ENCODE results near the gene KCNN3.

Gene KCNN3

DNA sequence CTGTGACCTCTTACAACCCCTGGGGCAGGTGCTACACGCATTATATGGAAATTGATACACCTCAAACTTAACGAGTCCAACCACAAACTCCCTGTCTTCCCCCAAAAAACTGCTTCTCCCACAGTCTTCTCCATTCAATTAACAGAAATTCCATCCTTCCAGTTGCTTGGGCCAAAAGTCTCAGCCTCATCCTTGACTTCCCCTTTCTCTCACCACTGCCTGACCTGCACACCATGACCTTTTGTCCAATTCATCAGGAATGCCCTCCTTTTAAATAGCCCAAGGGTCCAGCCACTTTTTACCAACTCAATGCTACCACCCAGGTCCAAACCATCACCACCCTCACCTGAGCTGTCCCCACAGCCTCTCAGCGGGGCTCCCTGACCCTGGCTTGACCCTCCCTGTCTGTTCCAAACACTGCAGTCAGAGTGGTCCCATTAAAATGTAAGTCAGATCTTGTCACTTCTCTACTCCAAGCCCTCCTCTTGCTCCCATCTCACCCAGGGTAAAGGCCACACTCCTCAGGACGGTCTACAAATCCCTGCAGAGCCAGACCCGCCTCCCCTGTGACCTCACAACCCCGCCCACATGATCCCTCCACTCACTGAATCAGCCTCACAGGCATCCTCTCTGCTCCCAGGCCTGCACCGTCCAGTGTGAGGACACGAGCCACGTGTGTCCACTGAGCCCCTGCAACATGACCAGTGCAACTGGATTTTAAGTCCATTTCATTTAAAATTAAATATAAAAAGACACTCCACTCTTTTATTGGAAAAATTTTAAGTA is 18.5 kb downstream of the KCNN3 start:
- no peak for DNase-seq (ENCODE audit: low read depth)
- TF ChIP-seq, protein P1, sequence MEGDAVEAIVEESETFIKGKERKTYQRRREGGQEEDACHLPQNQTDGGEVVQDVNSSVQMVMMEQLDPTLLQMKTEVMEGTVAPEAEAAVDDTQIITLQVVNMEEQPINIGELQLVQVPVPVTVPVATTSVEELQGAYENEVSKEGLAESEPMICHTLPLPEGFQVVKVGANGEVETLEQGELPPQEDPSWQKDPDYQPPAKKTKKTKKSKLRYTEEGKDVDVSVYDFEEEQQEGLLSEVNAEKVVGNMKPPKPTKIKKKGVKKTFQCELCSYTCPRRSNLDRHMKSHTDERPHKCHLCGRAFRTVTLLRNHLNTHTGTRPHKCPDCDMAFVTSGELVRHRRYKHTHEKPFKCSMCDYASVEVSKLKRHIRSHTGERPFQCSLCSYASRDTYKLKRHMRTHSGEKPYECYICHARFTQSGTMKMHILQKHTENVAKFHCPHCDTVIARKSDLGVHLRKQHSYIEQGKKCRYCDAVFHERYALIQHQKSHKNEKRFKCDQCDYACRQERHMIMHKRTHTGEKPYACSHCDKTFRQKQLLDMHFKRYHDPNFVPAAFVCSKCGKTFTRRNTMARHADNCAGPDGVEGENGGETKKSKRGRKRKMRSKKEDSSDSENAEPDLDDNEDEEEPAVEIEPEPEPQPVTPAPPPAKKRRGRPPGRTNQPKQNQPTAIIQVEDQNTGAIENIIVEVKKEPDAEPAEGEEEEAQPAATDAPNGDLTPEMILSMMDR (IDR thresholded peaks at IDR 0.05; ENCODE audit: low read depth, low read length, missing control alignments) = no peak
- in situ Hi-C loops (cut with HindIII; ENCODE audit: low sequenced_read_pairs) = loop anchor here (5.0 kb wide), 1 partner anchor 104 kb away; no protein-coding TSS in a partner anchor
- no peak overlapping the region for H3K4me3 ChIP-seq (ENCODE audit: low read depth, low read length)

DNA sequence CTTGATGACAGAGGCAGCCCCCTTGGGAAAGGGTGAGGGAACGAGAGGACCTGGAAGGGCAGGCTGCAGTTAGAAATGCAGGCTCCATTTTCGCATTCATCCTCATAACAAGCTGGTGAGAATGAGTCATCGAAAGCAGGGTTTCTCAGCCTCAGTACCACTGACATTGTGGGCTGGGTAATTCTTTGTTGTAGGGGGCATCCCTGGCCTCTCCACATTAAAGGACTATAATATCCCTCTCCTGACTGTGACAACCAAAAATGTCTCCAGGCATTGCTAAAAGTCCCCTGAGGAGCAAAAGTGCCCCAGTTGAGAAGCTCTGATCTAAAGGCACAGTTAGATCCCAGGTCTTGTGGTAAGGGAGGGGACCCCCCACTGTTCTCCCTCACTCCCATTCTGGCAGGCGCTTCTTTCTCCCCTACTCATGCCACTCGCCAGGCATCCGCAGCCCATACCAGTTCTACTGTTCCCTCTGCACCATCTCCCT is 20.4 kb downstream of the KCNN3 start:
- in situ Hi-C loops (cut with HindIII; ENCODE audit: low sequenced_read_pairs) = loop anchor here (5.0 kb wide), 1 partner anchor 102 kb away; no protein-coding TSS in a partner anchor
- DNase-seq (ENCODE audit: low read depth) = no peak
- TF ChIP-seq, protein P1 (IDR thresholded peaks at IDR 0.05; ENCODE audit: low read depth, low read length, missing control alignments) = no peak
- H3K4me3 ChIP-seq (ENCODE audit: low read depth, low read length) = no peak overlapping the region

DNA sequence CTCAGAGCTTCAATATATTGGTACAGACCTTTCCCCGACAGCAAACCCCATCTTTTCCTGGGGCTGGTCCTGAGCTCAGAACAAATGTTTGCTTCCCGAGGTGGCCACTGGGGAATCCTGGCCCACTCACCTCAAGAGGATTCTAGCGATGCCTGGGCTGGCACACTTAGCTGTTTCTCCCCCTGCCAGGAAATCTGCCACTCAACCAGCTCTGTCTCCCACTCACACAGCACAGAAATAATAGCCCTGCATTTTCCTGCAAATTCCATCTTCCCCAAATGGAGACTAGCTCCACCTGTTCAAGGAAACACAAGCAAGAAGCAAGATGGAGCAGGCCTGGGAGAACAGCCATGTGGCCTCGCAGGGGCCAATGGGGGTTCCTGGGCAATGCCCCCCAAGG is 21.1 kb downstream of the KCNN3 start:
- in situ Hi-C loops (cut with HindIII; ENCODE audit: low sequenced_read_pairs) = no loop called here
- no peak overlapping the region for H3K4me3 ChIP-seq (ENCODE audit: low read depth, low read length)
- TF ChIP-seq, protein P1 (IDR thresholded peaks at IDR 0.05; ENCODE audit: low read depth, low read length, missing control alignments) = no peak
- no peak for DNase-seq (ENCODE audit: low read depth)

DNA sequence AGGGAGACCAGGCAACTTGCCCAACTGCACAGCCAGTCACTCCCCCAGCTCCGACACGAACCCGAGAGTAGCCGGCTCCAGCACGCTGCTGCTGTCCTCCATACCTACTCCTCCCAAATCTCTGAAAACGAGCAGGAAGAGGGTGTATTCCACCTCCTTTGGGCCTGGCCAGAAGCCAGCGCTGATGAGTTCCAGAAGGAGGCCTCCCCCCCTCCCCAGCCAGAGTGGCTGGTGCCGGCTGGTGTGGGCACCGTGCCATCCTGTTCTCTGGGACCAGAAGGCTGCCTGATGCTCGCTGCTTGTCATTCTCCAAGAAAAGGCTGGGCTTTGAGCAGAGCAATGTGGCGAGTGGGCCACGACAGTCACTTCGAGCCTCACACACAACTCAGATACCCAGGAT is 22.2 kb downstream of the KCNN3 start:
- TF ChIP-seq, protein P1 (IDR thresholded peaks at IDR 0.05; ENCODE audit: low read depth, low read length, missing control alignments) = no peak
- in situ Hi-C loops (cut with HindIII; ENCODE audit: low sequenced_read_pairs) = no loop called here
- no peak for DNase-seq (ENCODE audit: low read depth)
- no peak overlapping the region for H3K4me3 ChIP-seq (ENCODE audit: low read depth, low read length)

DNA sequence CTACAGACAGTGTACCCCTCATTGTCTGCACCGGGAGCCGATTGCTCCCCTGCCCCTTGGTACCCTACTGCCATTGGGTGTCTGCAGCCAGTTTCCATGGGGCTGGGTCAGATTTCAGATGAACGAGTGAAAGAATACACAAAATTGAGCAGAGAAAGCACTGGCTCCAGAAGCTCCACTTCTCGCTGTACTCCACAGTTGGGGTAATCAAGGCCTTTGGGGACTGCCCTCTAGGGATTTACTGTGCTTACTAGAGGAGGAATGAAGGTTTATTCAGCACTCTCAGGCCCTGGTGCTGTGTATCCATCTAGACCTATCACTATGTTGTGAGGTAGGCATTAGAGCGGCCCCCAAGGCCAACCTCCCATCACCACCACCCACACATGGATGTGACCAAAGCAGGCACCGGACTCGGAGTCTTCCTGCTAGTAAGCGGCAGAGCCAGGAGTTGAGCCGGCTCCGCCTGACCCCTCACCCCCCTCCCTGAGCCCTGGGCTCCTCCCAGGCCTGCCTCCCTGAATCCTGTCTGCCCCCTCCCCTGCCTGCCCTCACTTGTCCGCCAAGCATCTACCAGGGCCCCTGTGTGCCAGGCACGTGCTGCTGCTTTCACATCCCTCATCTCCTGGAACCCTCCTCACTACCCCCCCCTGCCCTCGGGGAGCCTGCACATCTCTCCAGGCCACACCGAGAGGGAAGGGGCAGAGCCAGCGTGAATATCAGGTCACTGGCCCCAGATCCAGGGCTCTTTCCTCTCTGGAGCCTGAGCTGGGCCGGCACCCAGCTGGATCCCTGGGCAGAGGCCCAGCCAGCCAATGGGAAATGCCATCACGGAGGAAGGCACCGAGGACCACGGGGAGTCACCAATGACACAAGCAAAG is 23.3 kb downstream of the KCNN3 start:
- no peak for DNase-seq (ENCODE audit: low read depth)

DNA sequence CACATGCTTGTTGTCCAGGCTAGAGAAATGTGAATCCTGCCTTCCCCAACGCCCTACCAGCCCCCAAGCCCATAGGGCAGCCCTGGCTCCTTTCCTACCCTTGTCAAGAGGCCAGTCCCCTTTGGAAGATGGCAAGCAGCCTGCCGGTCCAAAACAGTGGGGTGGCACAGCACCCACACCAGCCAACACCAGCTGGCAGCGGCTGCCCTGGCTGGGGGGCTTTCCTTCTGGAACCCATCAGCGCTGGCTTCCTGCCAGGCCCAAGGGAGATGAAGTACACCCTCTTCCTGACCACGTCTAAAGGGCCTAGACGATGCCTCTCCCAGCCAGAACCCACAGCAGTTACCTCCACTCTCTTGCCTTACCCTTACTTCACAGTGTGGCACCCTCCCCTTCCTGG is 24.2 kb downstream of the KCNN3 start:
- TF ChIP-seq, protein P1 (IDR thresholded peaks at IDR 0.05; ENCODE audit: low read depth, low read length, missing control alignments) = no peak
- in situ Hi-C loops (cut with HindIII; ENCODE audit: low sequenced_read_pairs) = no loop called here
- H3K4me3 ChIP-seq (ENCODE audit: low read depth, low read length) = no peak overlapping the region
- DNase-seq (ENCODE audit: low read depth) = no peak

More for the DNA sequence above, 23.3 kb downstream of the KCNN3 start:
- TF ChIP-seq, protein P1 (IDR thresholded peaks at IDR 0.05; ENCODE audit: low read depth, low read length, missing control alignments) = no peak
- H3K4me3 ChIP-seq (ENCODE audit: low read depth, low read length) = no peak overlapping the region
- in situ Hi-C loops (cut with HindIII; ENCODE audit: low sequenced_read_pairs) = no loop called here

Data from astrocyte of the cerebellum (primary cell).